ENCODE measurements around the gene SPP1. TPM values are rescaled to one million over a fixed set of nuclear protein-coding genes. Genes with fewer than 3 reads are reported as not detected.

The SPP1 gene
- total and polyA plus RNA-seq, 10 of the 15 experiments (the other 5 are each of a cell fraction or from before 2014, with no cell fraction given): 0.05 to 1.1 (median 0.39) TPM; not detected in 6

GRCh38 chr4:88003261-88003660 is 27.7 kb downstream of the SPP1 start (continued):
- TF ChIP-seq, protein P1, sequence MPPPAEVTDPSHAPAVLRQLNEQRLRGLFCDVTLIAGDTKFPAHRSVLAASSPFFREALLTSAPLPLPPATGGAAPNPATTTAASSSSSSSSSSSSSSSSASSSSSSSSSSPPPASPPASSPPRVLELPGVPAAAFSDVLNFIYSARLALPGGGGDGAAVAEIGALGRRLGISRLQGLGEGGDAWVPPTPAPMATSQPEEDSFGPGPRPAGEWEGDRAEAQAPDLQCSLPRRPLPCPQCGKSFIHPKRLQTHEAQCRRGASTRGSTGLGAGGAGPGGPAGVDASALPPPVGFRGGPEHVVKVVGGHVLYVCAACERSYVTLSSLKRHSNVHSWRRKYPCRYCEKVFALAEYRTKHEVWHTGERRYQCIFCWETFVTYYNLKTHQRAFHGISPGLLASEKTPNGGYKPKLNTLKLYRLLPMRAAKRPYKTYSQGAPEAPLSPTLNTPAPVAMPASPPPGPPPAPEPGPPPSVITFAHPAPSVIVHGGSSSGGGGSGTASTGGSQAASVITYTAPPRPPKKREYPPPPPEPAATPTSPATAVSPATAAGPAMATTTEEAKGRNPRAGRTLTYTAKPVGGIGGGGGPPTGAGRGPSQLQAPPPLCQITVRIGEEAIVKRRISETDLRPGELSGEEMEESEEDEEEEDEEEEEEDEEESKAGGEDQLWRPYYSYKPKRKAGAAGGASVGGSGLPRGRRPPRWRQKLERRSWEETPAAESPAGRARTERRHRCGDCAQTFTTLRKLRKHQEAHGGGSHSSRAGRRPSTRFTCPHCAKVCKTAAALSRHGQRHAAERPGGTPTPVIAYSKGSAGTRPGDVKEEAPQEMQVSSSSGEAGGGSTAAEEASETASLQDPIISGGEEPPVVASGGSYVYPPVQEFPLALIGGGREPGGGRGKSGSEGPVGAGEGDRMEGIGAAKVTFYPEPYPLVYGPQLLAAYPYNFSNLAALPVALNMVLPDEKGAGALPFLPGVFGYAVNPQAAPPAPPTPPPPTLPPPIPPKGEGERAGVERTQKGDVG (CRISPR knock-in tag; IDR thresholded peaks at IDR 0.05): no peak
- no peak for TF ChIP-seq CHD4 (IDR thresholded peaks at IDR 0.05)
- TF ChIP-seq IRF4 (IDR thresholded peaks at IDR 0.05; ENCODE audit: low read depth, low read length): no peak
- TF ChIP-seq KLF5 (IDR thresholded peaks at IDR 0.05; ENCODE audit: partially characterized antibody): no peak

- H2AFZ ChIP-seq (ENCODE audit: control insufficient read depth, low read depth, low read length): no peak overlapping the region
- no peak for TF ChIP-seq FOS (IDR thresholded peaks at IDR 0.05; ENCODE audit: borderline replicate concordance, extremely low read depth, insufficient read length)
- no peak for TF ChIP-seq CBFB (IDR thresholded peaks at IDR 0.05; ENCODE audit: low read depth)
- TF ChIP-seq CTCF (IDR thresholded peaks at IDR 0.05 in 2 of 3, conservative IDR thresholded peaks at IDR 0.05 in 1 of 3; ENCODE audit: control insufficient read depth in 2 of 3, extremely low read depth in 1 of 3, insufficient read depth in 1 of 3, low read depth in 3 of 3, low read length in 3 of 3): no peak
- no peak for TF ChIP-seq HDAC2 (IDR thresholded peaks at IDR 0.05)
- TF ChIP-seq, protein P2, sequence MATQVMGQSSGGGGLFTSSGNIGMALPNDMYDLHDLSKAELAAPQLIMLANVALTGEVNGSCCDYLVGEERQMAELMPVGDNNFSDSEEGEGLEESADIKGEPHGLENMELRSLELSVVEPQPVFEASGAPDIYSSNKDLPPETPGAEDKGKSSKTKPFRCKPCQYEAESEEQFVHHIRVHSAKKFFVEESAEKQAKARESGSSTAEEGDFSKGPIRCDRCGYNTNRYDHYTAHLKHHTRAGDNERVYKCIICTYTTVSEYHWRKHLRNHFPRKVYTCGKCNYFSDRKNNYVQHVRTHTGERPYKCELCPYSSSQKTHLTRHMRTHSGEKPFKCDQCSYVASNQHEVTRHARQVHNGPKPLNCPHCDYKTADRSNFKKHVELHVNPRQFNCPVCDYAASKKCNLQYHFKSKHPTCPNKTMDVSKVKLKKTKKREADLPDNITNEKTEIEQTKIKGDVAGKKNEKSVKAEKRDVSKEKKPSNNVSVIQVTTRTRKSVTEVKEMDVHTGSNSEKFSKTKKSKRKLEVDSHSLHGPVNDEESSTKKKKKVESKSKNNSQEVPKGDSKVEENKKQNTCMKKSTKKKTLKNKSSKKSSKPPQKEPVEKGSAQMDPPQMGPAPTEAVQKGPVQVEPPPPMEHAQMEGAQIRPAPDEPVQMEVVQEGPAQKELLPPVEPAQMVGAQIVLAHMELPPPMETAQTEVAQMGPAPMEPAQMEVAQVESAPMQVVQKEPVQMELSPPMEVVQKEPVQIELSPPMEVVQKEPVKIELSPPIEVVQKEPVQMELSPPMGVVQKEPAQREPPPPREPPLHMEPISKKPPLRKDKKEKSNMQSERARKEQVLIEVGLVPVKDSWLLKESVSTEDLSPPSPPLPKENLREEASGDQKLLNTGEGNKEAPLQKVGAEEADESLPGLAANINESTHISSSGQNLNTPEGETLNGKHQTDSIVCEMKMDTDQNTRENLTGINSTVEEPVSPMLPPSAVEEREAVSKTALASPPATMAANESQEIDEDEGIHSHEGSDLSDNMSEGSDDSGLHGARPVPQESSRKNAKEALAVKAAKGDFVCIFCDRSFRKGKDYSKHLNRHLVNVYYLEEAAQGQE (IDR thresholded peaks at IDR 0.05; ENCODE audit: low read depth, low read length): no peak
- TF ChIP-seq, protein P3, sequence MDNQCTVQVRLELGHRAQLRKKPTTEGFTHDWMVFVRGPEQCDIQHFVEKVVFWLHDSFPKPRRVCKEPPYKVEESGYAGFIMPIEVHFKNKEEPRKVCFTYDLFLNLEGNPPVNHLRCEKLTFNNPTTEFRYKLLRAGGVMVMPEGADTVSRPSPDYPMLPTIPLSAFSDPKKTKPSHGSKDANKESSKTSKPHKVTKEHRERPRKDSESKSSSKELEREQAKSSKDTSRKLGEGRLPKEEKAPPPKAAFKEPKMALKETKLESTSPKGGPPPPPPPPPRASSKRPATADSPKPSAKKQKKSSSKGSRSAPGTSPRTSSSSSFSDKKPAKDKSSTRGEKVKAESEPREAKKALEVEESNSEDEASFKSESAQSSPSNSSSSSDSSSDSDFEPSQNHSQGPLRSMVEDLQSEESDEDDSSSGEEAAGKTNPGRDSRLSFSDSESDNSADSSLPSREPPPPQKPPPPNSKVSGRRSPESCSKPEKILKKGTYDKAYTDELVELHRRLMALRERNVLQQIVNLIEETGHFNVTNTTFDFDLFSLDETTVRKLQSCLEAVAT (IDR thresholded peaks at IDR 0.05): no peak
- TF ChIP-seq ZNF274 (IDR thresholded peaks at IDR 0.05; ENCODE audit: insufficient read depth, insufficient read length): no peak
- H3K27ac ChIP-seq (ENCODE audit: control insufficient read depth, insufficient read depth): no peak overlapping the region
- intact Hi-C loops (cut with micrococcal nuclease; ENCODE audit: unreplicated experiment) (no loop called here), in situ Hi-C loops (cut with MboI) (no loop called here)
- H3K79me2 ChIP-seq (ENCODE audit: control insufficient read depth, insufficient read depth, low read length): peaks cover 17% of the 10 kb centered on the region
- CTCF ChIA-PET: interaction anchor here (1.1 to 1.3 kb wide), 2 partner anchors 20 to 31 kb away, joined by 3 to 4 read pairs; no protein-coding TSS in a partner anchor
- no peaks in the 10 kb centered on the region for H3K27me3 ChIP-seq (replicated peaks in 1 of 2; ENCODE audit: control insufficient read depth in 2 of 2, insufficient read depth in 2 of 2, low read length in 1 of 2)
- H3K4me2 ChIP-seq (ENCODE audit: control insufficient read depth, insufficient read depth): no peak overlapping the region
- SMC1A ChIA-PET (ENCODE audit: uncharacterized antibody, unreplicated experiment): no interaction called here
- RAD21 ChIA-PET (ENCODE audit: unreplicated experiment): no interaction called here
- no peaks in the 10 kb centered on the region for H4K20me1 ChIP-seq (ENCODE audit: control insufficient read depth, insufficient read depth)
- ATAC-seq (no peak), FAIRE-seq (no peak), DNase-seq (ENCODE audit: low read depth, low spot score) (no peak)
- no TSS peak for BruUV-seq (replicated peaks)
- no peak overlapping the region for H3K4me3 ChIP-seq
- no peaks in the 10 kb centered on the region for H3K36me3 ChIP-seq (ENCODE audit: control insufficient read depth in 2 of 2, insufficient read depth in 2 of 2, low read length in 1 of 2)
- H3K4me1 ChIP-seq (ENCODE audit: control insufficient read depth, insufficient read depth, low read length): no peaks in the 10 kb centered on the region
- 89% methylated on average over 2 of the region's 2 CpGs for WGBS (ENCODE audit: insufficient coverage, insufficient replicate concordance, low lambda C conversion rate, missing lambda C conversion rate)
- POLR2A ChIA-PET: no interaction called here
- no peak overlapping the region for H3K9ac ChIP-seq (ENCODE audit: control insufficient read depth, insufficient read depth, low read length)
- H3K9me3 ChIP-seq (replicated peaks; ENCODE audit: control insufficient read depth, insufficient read depth, low read length): no peaks in the 10 kb centered on the region
Measured at GRCh38 chr4:88005076-88005475, 29.6 kb downstream of the SPP1 start.

Measured in GM12878 (cell line).